Measurements from ENCODE around the gene APOC4.
A peak's percentile ranks its signal among the peaks of the same experiment; 100 is the strongest.

The APOC4 gene

DNA sequence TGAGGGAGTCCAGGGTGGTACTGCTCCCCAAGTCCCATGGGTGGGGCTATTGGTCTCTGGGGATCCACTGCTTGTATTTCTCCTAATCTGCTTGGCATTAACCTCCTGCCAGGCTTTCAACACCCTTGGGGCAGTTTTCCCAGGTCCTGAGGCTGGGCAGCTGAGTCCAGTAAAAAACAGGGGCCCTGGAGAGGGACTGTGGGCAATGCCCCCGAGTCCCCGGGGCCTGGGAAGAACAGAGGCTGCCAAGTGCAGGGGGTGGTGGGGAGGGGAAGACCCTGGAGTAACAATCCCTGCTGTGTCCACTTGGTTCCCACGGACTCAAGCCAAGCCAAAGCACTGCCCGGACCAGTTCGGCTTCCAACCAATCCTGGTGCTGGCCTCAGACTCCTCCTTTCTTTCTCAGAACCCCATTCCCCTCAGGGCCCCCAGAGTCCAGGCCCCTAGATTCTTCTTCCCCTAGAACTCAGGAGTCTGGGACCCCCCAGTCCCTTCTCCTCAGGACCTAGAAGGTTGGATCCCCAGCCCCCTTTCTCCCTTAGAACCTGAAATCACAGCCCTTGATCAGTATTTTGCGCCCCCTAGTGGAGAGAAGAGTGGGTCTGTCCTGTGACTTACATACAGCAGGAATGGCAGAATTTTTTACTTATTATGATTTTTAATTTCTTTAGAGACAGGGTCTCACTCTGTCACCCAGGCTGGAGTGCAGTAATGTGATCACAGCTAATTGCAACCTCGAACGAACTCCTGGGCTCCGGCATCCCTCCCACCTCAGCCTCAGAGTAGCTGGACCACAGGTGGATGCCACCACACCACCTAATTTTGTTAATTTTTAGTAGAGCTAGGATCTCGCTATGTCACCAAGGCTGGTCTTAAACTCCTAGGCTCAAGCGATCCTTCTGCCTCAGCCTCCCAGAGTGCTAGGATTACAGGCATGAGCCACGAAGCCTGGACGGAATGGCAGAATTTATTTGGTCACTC is 9.4 kb downstream of the APOC4 start:
- Histone ChIP-seq H3K79me2 (ENCODE audit: insufficient read depth, low read depth) (peaks cover 12% of the 10 kb centered on the region), H4K20me1 (ENCODE audit: insufficient read depth) (no peaks in the 10 kb centered on the region; the same call in 1 of the 2 replicates), H3K27ac (no peak overlapping the region), H2AFZ (ENCODE audit: low read depth) (no peak overlapping the region), H3K27me3 (ENCODE audit: insufficient read depth, low read depth) (no peaks in the 10 kb centered on the region), H3K9ac (no peak overlapping the region), H3K36me3 (ENCODE audit: insufficient read depth) (no peaks in the 10 kb centered on the region), H3K4me2 (no peak overlapping the region), H3K4me1 (ENCODE audit: low read depth, poor library complexity, severe bottlenecking) (peaks cover 9% of the 10 kb centered on the region), H3K4me3 (IDR thresholded peaks at IDR 0.05; ENCODE audit: insufficient read depth, low read depth, low read length) (no peak overlapping the region)
- peak; percentile 97 for TF ChIP-seq CTCF (conservative IDR thresholded peaks at IDR 0.05; ENCODE audit: low read depth, low read length)

- no peak for TF ChIP-seq CTCF (conservative IDR thresholded peaks at IDR 0.05; ENCODE audit: low read depth, low read length)
- H3K9ac ChIP-seq = peak overlapping the region; percentile 76; the same call in 1 of the 2 replicates
- H3K27ac ChIP-seq = peak overlapping the region; percentile 54
- peak overlapping the region; percentile 83 for H2AFZ ChIP-seq (ENCODE audit: low read depth)
- H3K27me3 ChIP-seq (ENCODE audit: insufficient read depth, low read depth) = no peaks in the 10 kb centered on the region
- peaks cover 40% of the 10 kb centered on the region for H3K79me2 ChIP-seq (ENCODE audit: insufficient read depth, low read depth)
- H3K4me2 ChIP-seq = peak overlapping the region; percentile 77
- H3K36me3 ChIP-seq (ENCODE audit: insufficient read depth) = no peaks in the 10 kb centered on the region
- H4K20me1 ChIP-seq (ENCODE audit: insufficient read depth) = no peaks in the 10 kb centered on the region; the same call in 1 of the 2 replicates
- H3K4me1 ChIP-seq (ENCODE audit: low read depth, poor library complexity, severe bottlenecking) = peaks cover 33% of the 10 kb centered on the region
- no peak overlapping the region for H3K4me3 ChIP-seq (IDR thresholded peaks at IDR 0.05; ENCODE audit: insufficient read depth, low read depth, low read length)
These were observed 12.2 kb downstream of the APOC4 start for GRCh38 chr19:44954278-44954648.

DNA sequence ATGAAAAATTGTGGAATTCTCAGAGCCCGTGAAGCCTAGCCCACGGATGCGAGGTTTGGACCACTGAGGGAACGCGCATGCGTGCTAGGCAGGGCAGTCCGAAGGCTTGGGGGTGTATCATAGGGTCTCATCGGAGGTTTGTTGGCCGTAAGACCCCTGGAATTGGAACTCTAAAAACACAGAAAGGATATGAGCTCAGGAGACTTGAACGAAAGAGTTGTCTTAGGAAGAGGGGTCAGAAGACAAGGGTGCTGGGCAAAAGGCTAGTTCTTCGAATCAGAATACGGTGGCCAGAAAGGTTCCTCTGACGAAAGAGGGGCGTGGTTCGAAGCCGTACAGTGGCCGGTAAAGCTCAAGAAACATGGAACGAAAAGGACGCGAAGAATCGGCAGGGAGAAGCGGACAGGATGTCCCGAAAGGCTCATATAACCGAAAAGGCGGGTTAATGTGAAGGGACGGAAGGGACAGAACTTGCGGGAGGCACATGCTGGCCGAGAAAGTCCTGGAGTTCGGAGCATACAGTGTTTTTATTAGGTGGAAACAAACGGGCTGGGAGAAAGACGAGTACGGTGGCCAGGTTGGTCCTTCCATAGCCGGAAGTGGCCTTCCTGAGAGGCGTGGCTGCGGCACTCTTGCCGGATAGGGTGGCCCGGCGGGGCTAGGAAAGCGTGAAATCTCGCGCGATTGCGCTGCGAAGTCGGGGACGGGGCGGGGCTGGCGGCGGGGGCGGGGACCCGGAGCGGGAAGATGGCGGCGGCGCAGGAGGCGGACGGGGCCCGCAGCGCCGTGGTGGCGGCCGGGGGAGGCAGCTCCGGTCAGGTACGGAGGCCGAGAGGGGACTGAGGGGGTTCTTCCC is 12.8 kb downstream of the APOC4 start, which contains the start of gene CLPTM1:
TSS of gene CLPTM1 (plus strand) at position 732 of the 856 bp plus-strand sequence. CDS start at position 748, 16 bp downstream.
- Histone ChIP-seq H3K4me2 (peak within 1 kb of the TSS; percentile 94), H3K9ac (peak within 1 kb of the TSS; percentile 76), H3K36me3 (ENCODE audit: insufficient read depth) (no peaks in the 10 kb centered on the region), H3K79me2 (ENCODE audit: insufficient read depth, low read depth) (peaks cover 46% of the 10 kb centered on the region), H3K4me3 (IDR thresholded peaks at IDR 0.05; ENCODE audit: insufficient read depth, low read depth, low read length) (no peak within 1 kb of the TSS), H2AFZ (ENCODE audit: low read depth) (peak within 1 kb of the TSS; percentile 83), H3K4me1 (ENCODE audit: low read depth, poor library complexity, severe bottlenecking) (peaks cover 35% of the 10 kb centered on the region), H4K20me1 (ENCODE audit: insufficient read depth) (no peaks in the 10 kb centered on the region; the same call in 1 of the 2 replicates), H3K27ac (peak within 1 kb of the TSS; percentile 54), H3K27me3 (ENCODE audit: insufficient read depth, low read depth) (no peaks in the 10 kb centered on the region)
- TF ChIP-seq CTCF (conservative IDR thresholded peaks at IDR 0.05; ENCODE audit: low read depth, low read length) = no peak
